ENCODE results near the gene GPBP1. TPM values are rescaled to one million over a fixed set of nuclear protein-coding genes. Genes with fewer than 3 reads are reported as not detected.

The GPBP1 gene
- total RNA-seq, result 53.6 and 93.0 TPM in 2 replicates

DNA sequence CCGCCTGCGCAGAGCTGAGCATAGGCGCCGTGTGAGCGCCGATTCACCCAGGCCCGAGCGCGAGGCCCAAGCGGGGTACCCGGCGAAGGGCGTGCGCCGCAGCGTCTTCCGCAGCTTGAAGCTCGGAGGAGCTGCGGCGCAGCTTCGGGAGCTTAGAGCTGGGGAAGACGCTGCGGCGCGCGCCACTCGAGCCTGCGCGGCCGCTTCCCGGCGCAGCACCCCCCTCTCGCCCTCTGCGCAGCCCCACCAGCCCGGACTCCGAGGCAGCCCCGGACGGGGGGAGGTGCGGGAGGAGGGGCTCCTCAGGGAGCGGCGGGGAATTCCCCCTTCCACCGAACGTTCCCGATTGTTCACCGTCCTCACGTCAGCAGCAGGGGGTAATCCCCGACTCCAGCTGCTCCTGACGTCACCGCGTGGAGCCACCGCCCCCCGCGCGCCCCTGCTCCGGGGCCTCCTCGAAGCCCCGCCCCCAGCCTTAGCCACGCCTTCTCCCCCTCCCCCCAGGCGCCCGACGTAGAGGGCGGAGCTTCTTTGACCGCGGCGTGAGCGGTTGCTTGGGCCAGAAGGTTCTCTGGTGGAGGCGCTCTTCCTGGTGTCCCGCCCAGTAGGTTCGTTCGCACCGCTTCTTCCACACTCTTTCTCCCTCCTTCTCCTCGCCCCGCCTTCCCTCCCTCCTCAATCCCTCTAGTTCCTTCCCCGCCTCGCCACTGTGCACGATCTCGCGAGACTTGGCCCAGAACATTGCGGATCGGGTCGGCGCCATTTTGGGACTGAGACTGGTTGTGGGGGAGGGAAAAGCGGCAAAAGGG, at the start of gene GPBP1:
TSS of gene GPBP1 (plus strand) at position 741 of the 809 bp plus-strand sequence. CDS start 40,072 bp downstream, outside the sequence.

Other genes starting within 250 kb of the GPBP1 start
- 22.9 and 27.9 TPM in 2 replicates for gene MIER3, start 221.9 kb upstream of the GPBP1 start, total RNA-seq

All from epithelial cell of umbilical artery (primary cell).